ENCODE data around the gene DDAH1. TPM values are rescaled to one million over a fixed set of nuclear protein-coding genes. Genes with fewer than 3 reads are reported as not detected.

The DDAH1 gene
- total and polyA plus RNA-seq, 11 donors = 5.7 to 33.9 (median 16.1) TPM

- no peak overlapping the region for H3K4me3 ChIP-seq
- ATAC-seq (peak; percentile 20 to 74 (median 60)), DNase-seq (no peak)
- H3K4me1 ChIP-seq = peaks cover 0 to 31% (median 2%) of the 10 kb centered on the region in 12 donors
- H3K9me3 ChIP-seq = no peaks in the 10 kb centered on the region
- no peaks in the 10 kb centered on the region for H3K27me3 ChIP-seq
- intact Hi-C loops (cut with DNase I) = no loop called here
- TF ChIP-seq CTCF (IDR thresholded peaks at IDR 0.05) = no peak
- TF ChIP-seq POLR2A (IDR thresholded peaks at IDR 0.05) = no peak
- no peak overlapping the region for H3K27ac ChIP-seq
- H3K36me3 ChIP-seq = no peaks in the 10 kb centered on the region
Measured at GRCh38 chr1:85374160-85374559, 90.8 kb downstream of the DDAH1 start.

- ATAC-seq (no peak), DNase-seq (no peak)
- intact Hi-C loops (cut with DNase I) = no loop called here
- WGBS, 4 donors = 70 to 86% (median 84%) methylated on average over 3 of the region's 3 CpGs
- Histone ChIP-seq H3K4me3 (no peak overlapping the region), H3K36me3 (no peaks in the 10 kb centered on the region), H3K27me3 (no peaks in the 10 kb centered on the region), H3K4me1 (peaks cover 0 to 30% (median 1%) of the 10 kb centered on the region in 12 donors), H3K9me3 (no peaks in the 10 kb centered on the region), H3K27ac (no peak overlapping the region)
- TF ChIP-seq CTCF (IDR thresholded peaks at IDR 0.05) (no peak), POLR2A (IDR thresholded peaks at IDR 0.05) (no peak)
Measured at GRCh38 chr1:85373378-85373708, 91.6 kb downstream of the DDAH1 start.

GRCh38 chr1:85372683-85373377 is 92.1 kb downstream of the DDAH1 start:
- DNase-seq (no peak), ATAC-seq (no peak)
- intact Hi-C loops (cut with DNase I) = no loop called here
- no peaks in the 10 kb centered on the region for H3K36me3 ChIP-seq
- no peaks in the 10 kb centered on the region for H3K9me3 ChIP-seq
- H3K4me1 ChIP-seq = peaks cover 0 to 35% (median 1%) of the 10 kb centered on the region in 12 donors
- TF ChIP-seq CTCF (IDR thresholded peaks at IDR 0.05) = no peak
- TF ChIP-seq POLR2A (IDR thresholded peaks at IDR 0.05) = no peak
- H3K27ac ChIP-seq = no peak overlapping the region
- H3K27me3 ChIP-seq = no peaks in the 10 kb centered on the region
- no peak overlapping the region for H3K4me3 ChIP-seq
- 53 to 65% (median 61%) methylated on average over 5 of the region's 5 CpGs for WGBS, 4 donors

- H3K4me1 ChIP-seq = peaks cover 0 to 33% (median 1%) of the 10 kb centered on the region in 12 donors
- TF ChIP-seq POLR2A (IDR thresholded peaks at IDR 0.05) (no peak), CTCF (IDR thresholded peaks at IDR 0.05) (no peak)
- DNase-seq = no peak
- ATAC-seq = peak in 1 of 4 donors; percentile 30
- intact Hi-C loops (cut with DNase I) = no loop called here
- WGBS, 4 donors = 55 to 79% (median 74%) methylated on average over 2 of the region's 2 CpGs
- H3K27me3 ChIP-seq = no peaks in the 10 kb centered on the region
- no peak overlapping the region for H3K4me3 ChIP-seq
- H3K36me3 ChIP-seq = no peaks in the 10 kb centered on the region
- H3K27ac ChIP-seq = no peak overlapping the region
- H3K9me3 ChIP-seq = no peaks in the 10 kb centered on the region
Measured at GRCh38 chr1:85371021-85371420, 93.9 kb downstream of the DDAH1 start.

Data from heart left ventricle (tissue), 16 donors.